HCT116 (cell line): ENCODE results near the gene MUC6. TPM values are rescaled to one million over a fixed set of nuclear protein-coding genes. Genes with fewer than 3 reads are reported as not detected.
"Not testable (repeated sequence)": the region's sequence is repeated elsewhere in the genome, so short reads cannot be mapped to it uniquely, and the experiment has no call there.

ENCODE experiments used
- ATAC-seq: fragments of 200-7000 bp; cut with Tn5 transposase; 2 replicates; pipeline ENCODE4 v1.9.1; 2020; ENCODE audit warnings: mild to moderate bottlenecking, moderate library complexity
- BruUV-seq: library from RNA; stranded (reverse); fragments of 400-500 nt; replicated peaks from 2 replicates; lab custom pipeline; 2021; lab: Mats Ljungman, UMichigan
- CTCF ChIA-PET: fragments of 300-600 bp; sonication (Branson Sonifier 250); formaldehyde crosslinking; loops from one replicate; lab custom pipeline; 2021; ENCODE audit warnings: antibody characterized with exemption; lab: Charles Lee
- POLR2A ChIA-PET: fragments of 300-600, 350-600 bp; sonication (Branson Sonifier 250); formaldehyde crosslinking; loops from one replicate; lab custom pipeline; 2021; ENCODE audit warnings: antibody characterized with exemption; lab: Charles Lee
- RAD21 ChIA-PET, 2 experiments: fragments of 300-600 bp; sonication (Branson Sonifier 250); formaldehyde crosslinking; loops; one replicate each; lab custom pipeline; 2023; ENCODE audit warnings: low total read pairs in 2 of 2; ENCODE audit not compliant: uncharacterized antibody in 2 of 2, unreplicated experiment in 2 of 2, low non-redundant PET in 1 of 2; lab: Charles Lee
- DNase-seq: peaks from one replicate; pipeline ENCODE4 v3.0.0-alpha.2; 2010; ENCODE audit warnings: low read depth, low spot score
- H2AFZ ChIP-seq: fragments of 200-600 bp; shearing (Covaris generic), sonication (generic); 2 replicates; pipeline ENCODE4 v1.6.1; 2017; ENCODE audit warnings: low read depth, mixed run types, mixed read lengths, antibody characterized with exemption, low read length; ENCODE audit not compliant: poor library complexity, severe bottlenecking
- H3K27ac ChIP-seq: 2 replicates; pipeline ENCODE4 v1.5.1; 2012; ENCODE audit warnings: low read depth, low read length
- H3K27me3 ChIP-seq: fragments of 200-600 bp; sonication (generic); 2 replicates; pipeline ENCODE4 v1.6.1; 2016; ENCODE audit warnings: mixed run types, low read length, mixed read lengths; ENCODE audit not compliant: insufficient read depth
- H3K36me3 ChIP-seq, 2 experiments: fragments of 200-500 bp in 1 of 2; fragments of 200-600 bp in 1 of 2; sonication (Bioruptor generic) in 1 of 2; sonication (generic) in 1 of 2; 2 replicates each; pipeline versions ENCODE4 v1.5.1 to v1.6.1; 2014 to 2016; ENCODE audit warnings: low read length in 2 of 2, inconsistent platforms in 1 of 2, mixed read lengths in 1 of 2, mixed run types in 1 of 2; ENCODE audit not compliant: insufficient read depth in 2 of 2, control insufficient read depth in 1 of 2
- H3K4me1 ChIP-seq, 2 experiments: fragments of 200-600 bp in 1 of 2; sonication (generic) in 1 of 2; 2 replicates each; pipeline versions ENCODE4 v1.5.1 to v1.6.1; 2012 to 2017; ENCODE audit warnings: low read length in 2 of 2, inconsistent platforms in 1 of 2, mild to moderate bottlenecking in 1 of 2, mixed read lengths in 1 of 2, mixed run types in 1 of 2, moderate library complexity in 1 of 2; ENCODE audit not compliant: insufficient read depth in 2 of 2, control insufficient read depth in 1 of 2
- H3K4me2 ChIP-seq: fragments of 200-600 bp; sonication (generic); 2 replicates; pipeline ENCODE4 v1.6.1; 2017; ENCODE audit warnings: mixed run types, low read length, mixed read lengths
- H3K4me3 ChIP-seq, 2 experiments: fragments of 200-600 bp in 1 of 2; sonication (generic) in 1 of 2; replicated peaks in 1 of 2; 2 replicates each; pipeline ENCODE4 v1.5.1; 2011 to 2016; ENCODE audit warnings: low read length in 2 of 2, control low read depth in 1 of 2, low read depth in 1 of 2, mild to moderate bottlenecking in 1 of 2, mixed read lengths in 1 of 2, mixed run types in 1 of 2
- H3K79me2 ChIP-seq: fragments of 200-600 bp; sonication (generic); 2 replicates; pipeline ENCODE4 v1.6.1; 2017; ENCODE audit warnings: mild to moderate bottlenecking, mixed run types, low read length, moderate library complexity, mixed read lengths; ENCODE audit not compliant: insufficient read depth
- H3K9ac ChIP-seq: fragments of 200-600 bp; sonication (generic); 2 replicates; pipeline ENCODE4 v1.6.1; 2016; ENCODE audit warnings: low read length, mixed read lengths
- H3K9me2 ChIP-seq: fragments of 200-600 bp; sonication (generic), shearing (Covaris generic); 2 replicates; pipeline ENCODE4 v1.6.1; 2017; ENCODE audit warnings: mixed run types, mild to moderate bottlenecking, moderate library complexity; ENCODE audit not compliant: insufficient read depth
- H3K9me3 ChIP-seq, 2 experiments: fragments of 200-500 bp in 1 of 2; fragments of 200-600 bp in 1 of 2; sonication (Bioruptor generic) in 1 of 2; sonication (generic) in 1 of 2; 2 replicates each; pipeline ENCODE4 v1.6.1; 2014 to 2017; ENCODE audit warnings: low read length in 2 of 2, mixed read lengths in 2 of 2, inconsistent platforms in 1 of 2, low read depth in 1 of 2, mild to moderate bottlenecking in 1 of 2, mixed run types in 1 of 2, moderate library complexity in 1 of 2; ENCODE audit not compliant: control insufficient read depth in 1 of 2, insufficient read depth in 1 of 2
- H4K20me1 ChIP-seq: fragments of 200-600 bp; sonication (generic), shearing (Covaris generic); 2 replicates; pipeline ENCODE4 v1.6.1; 2017; ENCODE audit warnings: mixed run types, mild to moderate bottlenecking, moderate library complexity; ENCODE audit not compliant: insufficient read depth
- CEBPB ChIP-seq: IDR thresholded peaks from 2 replicates; pipeline ENCODE4 v1.6.1; 2012; ENCODE audit warnings: low read depth
- EZH2 ChIP-seq: fragments of 200-600 bp; sonication (generic); IDR thresholded peaks from 2 replicates; pipeline ENCODE4 v1.6.1; 2017; ENCODE audit warnings: antibody characterized with exemption, mixed run types
- EZH2phosphoT487 ChIP-seq: fragments of 200-600 bp; IDR thresholded peaks from 2 replicates; pipeline ENCODE4 v1.6.1; 2018; ENCODE audit warnings: antibody characterized with exemption, borderline replicate concordance
- FOSL1 ChIP-seq: IDR thresholded peaks from 2 replicates; pipeline ENCODE4 v1.6.1; 2012; ENCODE audit warnings: low read depth
- JUND ChIP-seq: IDR thresholded peaks from 2 replicates; pipeline ENCODE4 v1.6.1; 2012
- MAX ChIP-seq: IDR thresholded peaks from 2 replicates; pipeline ENCODE4 v1.6.1; 2012
- POLR2A ChIP-seq: IDR thresholded peaks from 2 replicates; pipeline ENCODE4 v1.7.0; 2011; ENCODE audit warnings: borderline replicate concordance; ENCODE audit not compliant: insufficient read depth, insufficient read length; ENCODE audit errors: extremely low read depth
- POLR2AphosphoS5 ChIP-seq: IDR thresholded peaks from 2 replicates; pipeline ENCODE4 v1.6.1; 2011; ENCODE audit warnings: mild to moderate bottlenecking, low read depth, low read length, moderate library complexity
- RAD21 ChIP-seq: IDR thresholded peaks from 2 replicates; pipeline ENCODE4 v1.6.1; 2012; ENCODE audit warnings: low read depth, mild to moderate bottlenecking
- REST ChIP-seq: IDR thresholded peaks from 2 replicates; pipeline ENCODE4 v1.6.1; 2012; ENCODE audit warnings: low read depth
- SIN3A ChIP-seq: IDR thresholded peaks from 2 replicates; pipeline ENCODE4 v1.6.1; 2012; ENCODE audit warnings: low read depth
- SP1 ChIP-seq: IDR thresholded peaks from 2 replicates; pipeline ENCODE4 v1.6.1; 2012; ENCODE audit warnings: low read depth
- SRF ChIP-seq: IDR thresholded peaks from 2 replicates; pipeline ENCODE4 v1.6.1; 2012; ENCODE audit warnings: low read depth
- TCF7L2 ChIP-seq: IDR thresholded peaks from 2 replicates; pipeline ENCODE4 v1.7.0; 2011; ENCODE audit warnings: borderline replicate concordance, inconsistent platforms; ENCODE audit not compliant: insufficient read depth, insufficient read length; ENCODE audit errors: extremely low read depth
- YY1 ChIP-seq: IDR thresholded peaks from 2 replicates; pipeline ENCODE4 v1.6.1; 2011; ENCODE audit warnings: low read length, low read depth, moderate library complexity, mild to moderate bottlenecking; ENCODE audit not compliant: insufficient replicate concordance; ENCODE audit errors: extremely low read depth
- ZBTB33 ChIP-seq: IDR thresholded peaks from 2 replicates; pipeline ENCODE4 v1.6.1; 2011; ENCODE audit warnings: mild to moderate bottlenecking, low read length, moderate library complexity; ENCODE audit not compliant: insufficient replicate concordance; ENCODE audit errors: extremely low read depth
- ZNF274 ChIP-seq: fragments of 200-500 bp; sonication (Bioruptor generic); IDR thresholded peaks from 2 replicates; pipeline ENCODE4 v1.6.1; 2014; ENCODE audit warnings: mild to moderate bottlenecking, low read depth, low read length, inconsistent platforms
- intact Hi-C: fragments of 100-400 bp; cut with micrococcal nuclease; formaldehyde crosslinking; loops from 2 replicates; pipeline ENCODE4 v1.10.0; 2022
- total RNA-seq: library from RNA; stranded (reverse); gene quantifications from one replicate; pipeline ENCODE4 v1.2.1, GENCODE V29; 2021; ENCODE audit not compliant: unreplicated experiment

The MUC6 gene
- total RNA-seq, 1 experiment from 2014 or later = 0.02 TPM

- H2AFZ ChIP-seq = no peak overlapping the region
- 0 out of 2 replicates have a peak, but pooled peaks cover 3% of the 10 kb centered on the region for H3K79me2 ChIP-seq
- no peak overlapping the region for H3K27ac ChIP-seq
- H3K27me3 ChIP-seq = no peaks in the 10 kb centered on the region
- peak; percentile 76 for ATAC-seq
- intact Hi-C loops = no loop called here
- no peaks in the 10 kb centered on the region for H3K9me3 ChIP-seq
- no peak overlapping the region for H3K9ac ChIP-seq
- CTCF ChIA-PET = no interaction called here
- RAD21 ChIA-PET = no interaction called here
- TF ChIP-seq MAX (no peak), SP1 (no peak), RAD21 (no peak; the same call in 1 of the 2 replicates), TCF7L2 (no peak), SRF (no peak), YY1 (no peak), REST (no peak), ZBTB33 (no peak), FOSL1 (no peak), CEBPB (no peak), SIN3A (no peak), ZNF274 (no peak), POLR2AphosphoS5 (no peak), POLR2A (no peak), EZH2phosphoT487 (no peak), EZH2 (no peak), JUND (no peak)
- peaks cover 23 to 35% of the 10 kb centered on the region in 2 experiments; a peak in 3 of 4 replicates for H3K36me3 ChIP-seq
- no peaks in the 10 kb centered on the region for H3K4me1 ChIP-seq
- POLR2A ChIA-PET = no interaction called here
- no peaks in the 10 kb centered on the region for H3K9me2 ChIP-seq
- BruUV-seq = no TSS peak
- DNase-seq = no peak
- H3K4me2 ChIP-seq = no peak overlapping the region
- H3K4me3 ChIP-seq = no peak overlapping the region
- H4K20me1 ChIP-seq = no peaks in the 10 kb centered on the region
These were observed 60.7 kb downstream of the MUC6 start for GRCh38 chr11:975827-976226.

GRCh38 chr11:975376-975775 is 61.1 kb downstream of the MUC6 start:
- H3K4me3 ChIP-seq, RAD21 ChIA-PET: not testable (repeated sequence)

More at GRCh38 chr11:975376-975775, 61.1 kb downstream of the MUC6 start:
- H3K4me2 ChIP-seq, CTCF ChIA-PET, H3K27me3 ChIP-seq, H2AFZ ChIP-seq, H3K9ac ChIP-seq, H3K27ac ChIP-seq, POLR2A ChIA-PET, DNase-seq, H3K4me1 ChIP-seq, H3K9me2 ChIP-seq, H3K79me2 ChIP-seq, intact Hi-C loops, BruUV-seq, H3K9me3 ChIP-seq, ATAC-seq, H4K20me1 ChIP-seq: not testable (repeated sequence)
- peaks cover 23 to 35% of the 10 kb centered on the region in 2 experiments; a peak in 3 of 4 replicates for H3K36me3 ChIP-seq
